ENCODE data around the gene TNFRSF4.

Gene TNFRSF4

DNA sequence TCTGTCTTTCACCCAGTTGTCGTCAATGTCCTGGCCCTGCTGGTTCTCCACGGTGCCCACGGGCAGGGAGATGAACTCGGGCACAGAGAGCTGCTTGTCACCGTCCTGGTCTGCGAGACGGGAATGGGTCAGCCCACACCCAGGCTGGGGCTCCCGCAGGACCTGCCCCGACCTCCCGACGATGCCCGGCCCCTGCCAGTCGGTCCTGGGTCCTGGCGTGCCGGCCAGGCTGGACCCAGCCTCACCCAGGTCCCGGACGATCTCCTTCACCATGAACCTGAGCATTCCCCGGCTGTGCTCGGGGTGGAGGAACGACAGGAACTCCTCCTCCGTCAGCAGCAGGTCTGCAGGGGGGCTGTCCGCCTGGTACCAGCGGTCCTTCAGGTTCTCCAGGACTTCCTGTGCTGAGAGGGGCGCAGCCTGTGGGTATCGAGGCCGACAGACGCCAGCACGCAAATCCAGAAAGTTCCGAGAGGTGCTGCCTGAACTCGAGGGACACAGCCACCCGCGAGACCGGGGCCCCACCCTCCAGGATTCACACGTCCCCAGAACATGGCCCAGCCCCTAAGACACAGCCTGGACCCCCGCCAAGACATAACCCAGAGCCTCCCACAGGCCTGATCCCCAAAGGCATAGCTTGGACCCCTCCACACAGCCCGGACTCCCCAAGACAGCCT lies 4.7 kb upstream of the TNFRSF4 start:
- no peak for DNase-seq (ENCODE audit: low spot score)

DNA sequence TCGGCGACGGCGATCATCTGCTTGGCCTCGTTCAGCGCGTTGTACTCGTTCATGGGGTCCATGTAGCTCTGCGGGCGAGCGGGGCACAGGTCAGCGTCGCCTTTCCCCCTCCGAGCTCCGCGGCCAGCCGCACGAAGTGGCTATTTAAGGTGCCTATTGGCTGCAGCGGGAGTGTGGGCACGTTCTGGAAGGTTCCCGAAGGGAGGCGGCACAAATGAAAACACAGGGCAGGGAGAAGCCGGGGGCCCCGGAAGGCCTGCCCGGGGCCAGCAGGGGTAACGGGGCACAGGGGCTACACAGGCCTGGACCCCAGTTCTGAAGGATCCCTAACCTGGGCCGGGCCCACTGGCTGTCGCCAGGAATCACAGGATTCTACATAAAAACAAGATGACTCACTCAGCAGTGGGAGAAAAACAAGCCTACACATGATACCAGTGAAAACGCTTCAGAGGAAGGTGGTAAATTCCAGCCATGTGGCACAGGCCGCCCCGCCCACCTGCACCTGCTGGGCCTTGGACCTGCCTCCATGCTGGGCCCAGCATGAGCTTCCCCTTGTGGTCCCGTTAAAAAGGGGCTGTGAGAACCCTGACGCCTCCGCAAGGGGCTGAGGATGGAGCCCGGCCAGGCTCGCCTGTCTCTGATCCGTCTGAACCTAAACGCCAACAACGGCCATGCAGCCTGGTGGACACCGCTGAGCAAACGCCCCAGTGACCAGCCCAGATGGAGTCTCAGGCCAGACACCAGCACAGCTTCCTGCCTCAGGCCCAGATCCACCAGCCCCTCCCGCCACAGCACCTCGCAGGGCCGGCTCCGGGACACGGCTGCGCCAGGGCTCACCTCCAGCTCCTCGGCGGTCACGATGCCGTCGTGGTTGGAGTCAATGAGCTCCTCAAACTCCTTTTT lies 3.9 kb upstream of the TNFRSF4 start:
- no peak for DNase-seq (ENCODE audit: low spot score)
- TF ChIP-seq CTCF (IDR thresholded peaks at IDR 0.05; ENCODE audit: borderline replicate concordance, control extremely low read depth, extremely low read depth, insufficient read depth, missing control alignments): no peak
- in situ Hi-C loops (cut with MboI; ENCODE audit: low sequenced_read_pairs, unreplicated experiment): no loop called here

More for the DNA sequence above, 4.7 kb upstream of the TNFRSF4 start:
- no peak for TF ChIP-seq CTCF (IDR thresholded peaks at IDR 0.05; ENCODE audit: borderline replicate concordance, control extremely low read depth, extremely low read depth, insufficient read depth, missing control alignments)
- in situ Hi-C loops (cut with MboI; ENCODE audit: low sequenced_read_pairs, unreplicated experiment): no loop called here

- in situ Hi-C loops (cut with MboI; ENCODE audit: low sequenced_read_pairs, unreplicated experiment): no loop called here
- no peak for DNase-seq (ENCODE audit: low spot score)
- TF ChIP-seq CTCF (IDR thresholded peaks at IDR 0.05; ENCODE audit: borderline replicate concordance, control extremely low read depth, extremely low read depth, insufficient read depth, missing control alignments): no peak
Measured at GRCh38 chr1:1216770-1217620, 3.0 kb upstream of the TNFRSF4 start.

GRCh38 chr1:1215881-1216605 lies 2.1 kb upstream of the TNFRSF4 start:
- in situ Hi-C loops (cut with MboI; ENCODE audit: low sequenced_read_pairs, unreplicated experiment): no loop called here
- TF ChIP-seq CTCF (IDR thresholded peaks at IDR 0.05; ENCODE audit: borderline replicate concordance, control extremely low read depth, extremely low read depth, insufficient read depth, missing control alignments): no peak
- no peak for DNase-seq (ENCODE audit: low spot score)

- no peak for DNase-seq (ENCODE audit: low spot score)
- in situ Hi-C loops (cut with MboI; ENCODE audit: low sequenced_read_pairs, unreplicated experiment): no loop called here
- no peak for TF ChIP-seq CTCF (IDR thresholded peaks at IDR 0.05; ENCODE audit: borderline replicate concordance, control extremely low read depth, extremely low read depth, insufficient read depth, missing control alignments)
Measured at GRCh38 chr1:1215080-1215676, 1.2 kb upstream of the TNFRSF4 start.

All from GM13976 (cell line).